ENCODE data around the gene TMEM212. TPM values are rescaled to one million over a fixed set of nuclear protein-coding genes. Genes with fewer than 3 reads are reported as not detected.

Gene TMEM212
- total and polyA plus RNA-seq, 2 experiments from 2014 or later = not detected

GRCh38 chr3:171888466-171888865 is 45.3 kb downstream of the TMEM212 start:
- no peaks in the 10 kb centered on the region for H4K20me1 ChIP-seq (ENCODE audit: insufficient read depth)
- TF ChIP-seq EZH2 (IDR thresholded peaks at IDR 0.05; ENCODE audit: insufficient read depth, poor library complexity, severe bottlenecking) = no peak
- TF ChIP-seq EZH2phosphoT487 (IDR thresholded peaks at IDR 0.05; ENCODE audit: insufficient read depth, low read depth) = no peak
- no peaks in the 10 kb centered on the region for H3K79me2 ChIP-seq (ENCODE audit: insufficient read depth)
- H3K4me2 ChIP-seq (ENCODE audit: unreplicated experiment) = no peak overlapping the region
- no peak overlapping the region for H3K27ac ChIP-seq
- H3K36me3 ChIP-seq (ENCODE audit: low read depth) = no peaks in the 10 kb centered on the region
- H3K4me3 ChIP-seq = no peak overlapping the region
- no peak for DNase-seq
- H3K9me2 ChIP-seq (ENCODE audit: insufficient read depth) = no peaks in the 10 kb centered on the region
- in situ Hi-C loops (cut with MboI) = no loop called here
- no peaks in the 10 kb centered on the region for H3K4me1 ChIP-seq (ENCODE audit: insufficient read depth)
- H3K27me3 ChIP-seq (replicated peaks; ENCODE audit: insufficient read depth) = no peaks in the 10 kb centered on the region
- H3K9me3 ChIP-seq (ENCODE audit: low read depth) = no peaks in the 10 kb centered on the region
- WGBS, 2 experiments (ENCODE audit: low coverage in 1 of 2, low lambda C conversion rate in 2 of 2, missing lambda C conversion rate in 2 of 2) = 88 to 94% methylated on average over 2 of the region's 2 CpGs
- no peak overlapping the region for H3K9ac ChIP-seq
- H2AFZ ChIP-seq = no peak overlapping the region
- no peaks in the 10 kb centered on the region for H3F3A ChIP-seq (ENCODE audit: insufficient read depth)

- no peak for DNase-seq
- Histone ChIP-seq H3K9ac (no peak overlapping the region), H3F3A (ENCODE audit: insufficient read depth) (no peaks in the 10 kb centered on the region), H3K4me1 (ENCODE audit: insufficient read depth) (no peaks in the 10 kb centered on the region), H3K79me2 (ENCODE audit: insufficient read depth) (no peaks in the 10 kb centered on the region), H2AFZ (no peak overlapping the region), H3K9me3 (ENCODE audit: low read depth) (no peaks in the 10 kb centered on the region), H3K9me2 (ENCODE audit: insufficient read depth) (no peaks in the 10 kb centered on the region), H3K27ac (no peak overlapping the region), H3K27me3 (replicated peaks; ENCODE audit: insufficient read depth) (no peaks in the 10 kb centered on the region), H3K4me2 (ENCODE audit: unreplicated experiment) (no peak overlapping the region), H4K20me1 (ENCODE audit: insufficient read depth) (no peaks in the 10 kb centered on the region), H3K36me3 (ENCODE audit: low read depth) (no peaks in the 10 kb centered on the region), H3K4me3 (no peak overlapping the region)
- no peak for TF ChIP-seq EZH2 (IDR thresholded peaks at IDR 0.05; ENCODE audit: insufficient read depth, poor library complexity, severe bottlenecking)
- no peak for TF ChIP-seq EZH2phosphoT487 (IDR thresholded peaks at IDR 0.05; ENCODE audit: insufficient read depth, low read depth)
- in situ Hi-C loops (cut with MboI) = no loop called here
- WGBS, 2 experiments (ENCODE audit: low coverage in 1 of 2, low lambda C conversion rate in 2 of 2, missing lambda C conversion rate in 2 of 2) = 73 to 86% methylated on average over 2 of the region's 2 CpGs
Measured at GRCh38 chr3:171890398-171890797, 47.2 kb downstream of the TMEM212 start.

GRCh38 chr3:171892457-171892856 is 49.3 kb downstream of the TMEM212 start:
- in situ Hi-C loops (cut with MboI) = no loop called here

GRCh38 chr3:171895291-171895690 is 52.1 kb downstream of the TMEM212 start:
- Histone ChIP-seq H3K4me2 (ENCODE audit: unreplicated experiment) (no peak overlapping the region), H3K4me3 (no peak overlapping the region), H3K36me3 (ENCODE audit: low read depth) (no peaks in the 10 kb centered on the region), H3K27ac (no peak overlapping the region), H2AFZ (no peak overlapping the region), H3K4me1 (ENCODE audit: insufficient read depth) (no peaks in the 10 kb centered on the region), H3K27me3 (replicated peaks; ENCODE audit: insufficient read depth) (no peaks in the 10 kb centered on the region), H3K79me2 (ENCODE audit: insufficient read depth) (no peaks in the 10 kb centered on the region), H3K9me3 (ENCODE audit: low read depth) (no peaks in the 10 kb centered on the region), H3K9ac (no peak overlapping the region), H4K20me1 (ENCODE audit: insufficient read depth) (no peaks in the 10 kb centered on the region), H3F3A (ENCODE audit: insufficient read depth) (no peaks in the 10 kb centered on the region), H3K9me2 (ENCODE audit: insufficient read depth) (no peaks in the 10 kb centered on the region)
- in situ Hi-C loops (cut with MboI) = no loop called here
- TF ChIP-seq EZH2 (IDR thresholded peaks at IDR 0.05; ENCODE audit: insufficient read depth, poor library complexity, severe bottlenecking) (no peak), EZH2phosphoT487 (IDR thresholded peaks at IDR 0.05; ENCODE audit: insufficient read depth, low read depth) (no peak)
- DNase-seq = no peak

More at GRCh38 chr3:171892457-171892856, 49.3 kb downstream of the TMEM212 start:
- Histone ChIP-seq H3K4me1 (ENCODE audit: insufficient read depth) (no peaks in the 10 kb centered on the region), H3K9ac (no peak overlapping the region), H3K27me3 (replicated peaks; ENCODE audit: insufficient read depth) (no peaks in the 10 kb centered on the region), H3K36me3 (ENCODE audit: low read depth) (no peaks in the 10 kb centered on the region), H3K27ac (no peak overlapping the region), H3F3A (ENCODE audit: insufficient read depth) (no peaks in the 10 kb centered on the region), H2AFZ (no peak overlapping the region), H3K79me2 (ENCODE audit: insufficient read depth) (no peaks in the 10 kb centered on the region), H3K4me2 (ENCODE audit: unreplicated experiment) (no peak overlapping the region), H4K20me1 (ENCODE audit: insufficient read depth) (no peaks in the 10 kb centered on the region), H3K4me3 (no peak overlapping the region), H3K9me2 (ENCODE audit: insufficient read depth) (no peaks in the 10 kb centered on the region), H3K9me3 (ENCODE audit: low read depth) (no peaks in the 10 kb centered on the region)
- no peak for TF ChIP-seq EZH2 (IDR thresholded peaks at IDR 0.05; ENCODE audit: insufficient read depth, poor library complexity, severe bottlenecking)
- TF ChIP-seq EZH2phosphoT487 (IDR thresholded peaks at IDR 0.05; ENCODE audit: insufficient read depth, low read depth) = no peak
- no peak for DNase-seq

- H3K27ac ChIP-seq = no peak overlapping the region
- no peak for DNase-seq
- H3K79me2 ChIP-seq (ENCODE audit: insufficient read depth) = no peaks in the 10 kb centered on the region
- H3K4me1 ChIP-seq (ENCODE audit: insufficient read depth) = no peaks in the 10 kb centered on the region
- H4K20me1 ChIP-seq (ENCODE audit: insufficient read depth) = no peaks in the 10 kb centered on the region
- 78 to 80% methylated on average over 5 of the region's 5 CpGs for WGBS, 2 experiments (ENCODE audit: low coverage in 1 of 2, low lambda C conversion rate in 2 of 2, missing lambda C conversion rate in 2 of 2)
- no peak overlapping the region for H2AFZ ChIP-seq
- in situ Hi-C loops (cut with MboI) = no loop called here
- H3K27me3 ChIP-seq (replicated peaks; ENCODE audit: insufficient read depth) = no peaks in the 10 kb centered on the region
- H3K36me3 ChIP-seq (ENCODE audit: low read depth) = no peaks in the 10 kb centered on the region
- no peaks in the 10 kb centered on the region for H3K9me3 ChIP-seq (ENCODE audit: low read depth)
- H3K9ac ChIP-seq = no peak overlapping the region
- H3K9me2 ChIP-seq (ENCODE audit: insufficient read depth) = no peaks in the 10 kb centered on the region
- H3K4me2 ChIP-seq (ENCODE audit: unreplicated experiment) = no peak overlapping the region
- H3K4me3 ChIP-seq = no peak overlapping the region
- H3F3A ChIP-seq (ENCODE audit: insufficient read depth) = no peaks in the 10 kb centered on the region
- TF ChIP-seq EZH2phosphoT487 (IDR thresholded peaks at IDR 0.05; ENCODE audit: insufficient read depth, low read depth) (no peak), EZH2 (IDR thresholded peaks at IDR 0.05; ENCODE audit: insufficient read depth, poor library complexity, severe bottlenecking) (no peak)
Measured at GRCh38 chr3:171895900-171896299, 52.8 kb downstream of the TMEM212 start.

Measured in GM23248 (cell line).